Body of pancreas (tissue), 4 donors: ENCODE results near the gene ZBTB17.

Experiments used
- CTCF ChIP-seq, 7 experiments: fragments of 450-650 bp in 4 of 7; fragments of 200-600 bp in 3 of 7; sonication (generic) in 3 of 7; IDR thresholded peaks; one replicate each; pipeline ENCODE4 v1.5.1; 2016 to 2019; ENCODE audit warnings: antibody characterized with exemption in 7 of 7
- POLR2A ChIP-seq, 3 donors: fragments of 450-650 bp; IDR thresholded peaks; one replicate each; pipeline ENCODE4 v1.6.1; 2016; ENCODE audit warnings: antibody characterized with exemption in 3 of 3, mild to moderate bottlenecking in 2 of 3

- TF ChIP-seq CTCF (IDR thresholded peaks at IDR 0.05) (no peak), POLR2A (IDR thresholded peaks at IDR 0.05) (no peak)
Observed at GRCh38 chr1:15942661-15943327, 33.1 kb downstream of the ZBTB17 start.
